ENCODE data around the gene ABCA13.

The ABCA13 gene

GRCh38 chr7:48384180-48384752, 213.0 kb downstream of the ABCA13 start:
- ChIA-PET CTCF (no interaction called here), POLR2A (no interaction called here)
- no peak for TF ChIP-seq L3MBTL2 (conservative IDR thresholded peaks at IDR 0.05)
- no peak for TF ChIP-seq TARDBP (IDR thresholded peaks at IDR 0.05)
- no peak for TF ChIP-seq SP1 (IDR thresholded peaks at IDR 0.05)
- TF ChIP-seq FOXK2 (IDR thresholded peaks at IDR 0.05), result no peak
- TF ChIP-seq ELF4 (IDR thresholded peaks at IDR 0.05), result no peak
- no peak for TF ChIP-seq PKNOX1 (IDR thresholded peaks at IDR 0.05)
- no peak for TF ChIP-seq CTBP1 (IDR thresholded peaks at IDR 0.05; ENCODE audit: borderline replicate concordance)
- no peak for TF ChIP-seq LEF1 (IDR thresholded peaks at IDR 0.05; ENCODE audit: borderline replicate concordance)
- TF ChIP-seq SUZ12 (IDR thresholded peaks at IDR 0.05), result no peak
- no peak for TF ChIP-seq HDGF (IDR thresholded peaks at IDR 0.05; ENCODE audit: borderline replicate concordance)
- no peak for TF ChIP-seq NFRKB (IDR thresholded peaks at IDR 0.05)
- DNase-seq (ENCODE audit: extremely low spot score), result no peak

GRCh38 chr7:48387932-48388331, 216.7 kb downstream of the ABCA13 start:
- ChIA-PET POLR2A (no interaction called here), CTCF (no interaction called here)
- no peak for DNase-seq (ENCODE audit: extremely low spot score)
- TF ChIP-seq L3MBTL2 (conservative IDR thresholded peaks at IDR 0.05), result no peak
- TF ChIP-seq ARNT (IDR thresholded peaks at IDR 0.05), result no peak
- no peak for TF ChIP-seq LEF1 (IDR thresholded peaks at IDR 0.05; ENCODE audit: borderline replicate concordance)
- TF ChIP-seq BHLHE40 (IDR thresholded peaks at IDR 0.05; ENCODE audit: borderline replicate concordance), result no peak
- TF ChIP-seq PKNOX1 (IDR thresholded peaks at IDR 0.05), result no peak
- TF ChIP-seq FOXK2 (IDR thresholded peaks at IDR 0.05), result no peak
- no peak for TF ChIP-seq ELF4 (IDR thresholded peaks at IDR 0.05)
- no peak for TF ChIP-seq TARDBP (IDR thresholded peaks at IDR 0.05)
- no peak for TF ChIP-seq FOXM1 (IDR thresholded peaks at IDR 0.05; ENCODE audit: borderline replicate concordance)
- TF ChIP-seq CTBP1 (IDR thresholded peaks at IDR 0.05; ENCODE audit: borderline replicate concordance), result no peak
- TF ChIP-seq SP1 (IDR thresholded peaks at IDR 0.05), result no peak
- TF ChIP-seq NFRKB (IDR thresholded peaks at IDR 0.05), result no peak
- no peak for TF ChIP-seq HDGF (IDR thresholded peaks at IDR 0.05; ENCODE audit: borderline replicate concordance)
- TF ChIP-seq ZNF384 (IDR thresholded peaks at IDR 0.05), result no peak
- TF ChIP-seq FOXA1 (IDR thresholded peaks at IDR 0.05), result no peak
- no peak for TF ChIP-seq SUZ12 (IDR thresholded peaks at IDR 0.05)

- TF ChIP-seq BHLHE40 (IDR thresholded peaks at IDR 0.05; ENCODE audit: borderline replicate concordance) (no peak), SUZ12 (IDR thresholded peaks at IDR 0.05) (no peak), L3MBTL2 (conservative IDR thresholded peaks at IDR 0.05) (no peak), HDGF (IDR thresholded peaks at IDR 0.05; ENCODE audit: borderline replicate concordance) (no peak), PKNOX1 (IDR thresholded peaks at IDR 0.05) (no peak), ZNF384 (IDR thresholded peaks at IDR 0.05) (no peak), FOXK2 (IDR thresholded peaks at IDR 0.05) (no peak), NFRKB (IDR thresholded peaks at IDR 0.05) (no peak), ARNT (IDR thresholded peaks at IDR 0.05) (no peak), TARDBP (IDR thresholded peaks at IDR 0.05) (no peak), FOXA1 (IDR thresholded peaks at IDR 0.05) (no peak), LEF1 (IDR thresholded peaks at IDR 0.05; ENCODE audit: borderline replicate concordance) (no peak), FOXM1 (IDR thresholded peaks at IDR 0.05; ENCODE audit: borderline replicate concordance) (no peak), SP1 (IDR thresholded peaks at IDR 0.05) (no peak), CTBP1 (IDR thresholded peaks at IDR 0.05; ENCODE audit: borderline replicate concordance) (no peak), ELF4 (IDR thresholded peaks at IDR 0.05) (no peak)
- CTCF ChIA-PET, result no interaction called here
- POLR2A ChIA-PET, result no interaction called here
These were observed 217.7 kb downstream of the ABCA13 start for GRCh38 chr7:48388911-48389310.

GRCh38 chr7:48389977-48390376, 218.7 kb downstream of the ABCA13 start:
- DNase-seq (ENCODE audit: extremely low spot score), result no peak
- POLR2A ChIA-PET, result no interaction called here
- TF ChIP-seq ELF4 (IDR thresholded peaks at IDR 0.05), result no peak
- TF ChIP-seq FOXK2 (IDR thresholded peaks at IDR 0.05), result no peak
- TF ChIP-seq ARNT (IDR thresholded peaks at IDR 0.05), result no peak
- TF ChIP-seq LEF1 (IDR thresholded peaks at IDR 0.05; ENCODE audit: borderline replicate concordance), result no peak
- TF ChIP-seq BHLHE40 (IDR thresholded peaks at IDR 0.05; ENCODE audit: borderline replicate concordance), result no peak
- no peak for TF ChIP-seq SUZ12 (IDR thresholded peaks at IDR 0.05)
- TF ChIP-seq ZNF384 (IDR thresholded peaks at IDR 0.05), result no peak
- TF ChIP-seq TARDBP (IDR thresholded peaks at IDR 0.05), result no peak
- TF ChIP-seq FOXA1 (IDR thresholded peaks at IDR 0.05), result no peak
- no peak for TF ChIP-seq CTBP1 (IDR thresholded peaks at IDR 0.05; ENCODE audit: borderline replicate concordance)
- no peak for TF ChIP-seq SP1 (IDR thresholded peaks at IDR 0.05)
- no peak for TF ChIP-seq NFRKB (IDR thresholded peaks at IDR 0.05)
- no peak for TF ChIP-seq HDGF (IDR thresholded peaks at IDR 0.05; ENCODE audit: borderline replicate concordance)
- TF ChIP-seq PKNOX1 (IDR thresholded peaks at IDR 0.05), result no peak
- TF ChIP-seq L3MBTL2 (conservative IDR thresholded peaks at IDR 0.05), result no peak
- no peak for TF ChIP-seq FOXM1 (IDR thresholded peaks at IDR 0.05; ENCODE audit: borderline replicate concordance)
- CTCF ChIA-PET, result no interaction called here

More at GRCh38 chr7:48388911-48389310, 217.7 kb downstream of the ABCA13 start:
- DNase-seq (ENCODE audit: extremely low spot score), result no peak
